ENCODE results near the gene NUTM2D.
"Not testable (repeated sequence)": the region's sequence is repeated elsewhere in the genome, so short reads cannot be mapped to it uniquely, and the experiment has no call there.

NUTM2D gene

DNA sequence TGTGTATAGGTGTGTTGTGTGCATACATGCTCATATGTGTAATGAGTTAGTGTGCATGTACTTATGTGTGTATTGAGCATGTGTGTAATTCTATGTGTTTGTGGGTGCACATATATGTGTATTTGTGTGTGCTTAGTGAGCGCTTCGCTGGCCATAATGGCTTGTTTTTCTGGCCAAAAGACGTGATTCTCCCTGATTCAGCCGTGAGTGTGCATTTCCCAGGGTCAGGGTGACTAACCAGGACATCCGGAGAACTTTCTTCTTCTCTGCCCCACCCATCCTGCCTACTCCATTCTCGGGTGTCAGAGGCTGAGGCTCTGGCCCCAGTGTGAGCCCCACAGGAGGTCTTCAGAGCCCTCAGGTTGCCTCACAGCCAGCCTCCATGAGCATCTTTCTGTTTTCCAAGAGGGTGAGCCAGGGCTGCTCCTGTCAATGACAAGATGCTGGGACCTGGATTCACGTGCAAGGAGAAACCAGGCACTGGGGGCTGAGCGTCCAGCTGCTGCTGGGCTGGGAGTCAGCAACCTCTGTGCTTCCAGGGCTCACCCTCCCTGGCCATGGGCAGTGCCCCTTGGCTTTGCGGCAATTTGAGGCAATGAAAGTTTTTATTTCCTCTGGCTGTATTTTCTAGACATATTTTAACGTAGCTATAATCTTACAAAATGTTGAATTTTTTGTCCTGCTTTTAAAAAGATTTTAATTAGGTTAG lies 25.8 kb downstream of the NUTM2D start:
- not testable (repeated sequence) for DNase-seq

GRCh38 chr10:87384283-87384682 lies 26.7 kb downstream of the NUTM2D start:
- not testable (repeated sequence) for DNase-seq

DNA sequence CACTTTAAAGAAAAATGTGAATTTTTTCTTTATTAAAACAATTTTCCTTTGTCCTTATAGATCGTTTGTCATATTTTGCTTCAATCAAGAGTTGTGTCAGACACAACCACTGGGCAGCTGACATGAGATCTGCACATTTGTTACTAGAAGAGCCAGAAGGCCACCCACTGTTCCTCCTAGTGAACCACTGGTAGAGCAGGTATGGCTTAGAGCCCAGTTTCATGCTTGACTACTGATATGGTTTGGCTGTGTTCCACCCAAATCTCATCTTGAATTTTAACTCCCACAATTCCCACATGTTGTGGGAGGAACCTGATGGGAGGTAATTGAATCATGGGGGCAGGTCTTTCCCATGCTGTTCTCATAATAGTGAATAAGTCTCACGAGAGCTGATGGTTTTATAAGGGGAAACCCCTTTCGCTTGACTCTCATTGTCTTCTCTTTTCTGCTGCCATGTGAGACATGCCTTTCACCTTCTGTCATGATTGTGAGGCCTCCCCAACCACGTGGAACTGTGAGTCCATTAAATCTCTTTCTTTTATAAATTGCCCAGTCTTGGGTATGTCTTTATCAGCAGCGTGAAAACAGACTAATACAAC lies 28.3 kb downstream of the NUTM2D start:
- DNase-seq = not testable (repeated sequence)

DNA sequence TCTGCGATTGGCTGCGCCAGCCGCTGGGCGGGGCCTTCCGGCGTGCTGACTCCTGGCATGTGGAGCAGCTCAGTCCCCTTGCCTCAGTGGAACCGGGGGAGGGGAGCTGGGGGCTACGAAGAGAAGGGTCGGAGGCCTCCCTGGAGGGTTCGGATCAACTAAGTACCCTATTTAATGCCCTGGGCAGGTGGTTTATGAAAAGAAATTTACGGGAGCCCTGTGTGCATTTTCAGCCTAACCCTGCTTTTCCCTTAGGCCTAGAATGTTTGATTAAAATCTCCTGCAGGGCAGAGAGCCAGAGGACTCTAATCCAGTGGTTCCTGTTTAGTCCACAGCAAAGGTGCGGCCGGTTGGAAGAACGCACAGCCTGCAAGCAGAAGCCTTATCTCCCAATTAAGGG lies 33.8 kb downstream of the NUTM2D start:
- DNase-seq = not testable (repeated sequence)

DNA sequence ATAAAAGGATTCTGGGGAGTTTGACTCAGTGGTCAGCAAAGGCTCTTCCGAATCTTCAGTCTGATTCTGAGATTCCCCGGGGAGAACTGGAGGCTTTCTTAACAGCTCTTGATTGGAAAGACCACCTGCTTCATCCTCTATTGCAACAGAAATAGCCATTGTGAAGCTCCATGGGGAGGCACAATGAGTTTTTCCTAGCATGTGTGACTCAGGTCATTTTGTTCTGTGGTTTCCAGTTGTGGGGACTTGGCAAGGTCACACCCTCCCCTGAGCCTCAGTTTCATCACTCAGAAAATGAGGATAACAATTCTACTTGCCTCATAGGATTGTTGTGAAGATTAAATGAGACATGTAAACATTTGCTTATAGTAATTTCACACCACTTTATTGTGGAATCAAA lies 38.7 kb downstream of the NUTM2D start:
- DNase-seq = not testable (repeated sequence)

- DNase-seq = not testable (repeated sequence)
Measured at GRCh38 chr10:87398436-87398835, 40.9 kb downstream of the NUTM2D start.

GRCh38 chr10:87407516-87408467 lies 50.2 kb downstream of the NUTM2D start:
- not testable (repeated sequence) for DNase-seq

DNA sequence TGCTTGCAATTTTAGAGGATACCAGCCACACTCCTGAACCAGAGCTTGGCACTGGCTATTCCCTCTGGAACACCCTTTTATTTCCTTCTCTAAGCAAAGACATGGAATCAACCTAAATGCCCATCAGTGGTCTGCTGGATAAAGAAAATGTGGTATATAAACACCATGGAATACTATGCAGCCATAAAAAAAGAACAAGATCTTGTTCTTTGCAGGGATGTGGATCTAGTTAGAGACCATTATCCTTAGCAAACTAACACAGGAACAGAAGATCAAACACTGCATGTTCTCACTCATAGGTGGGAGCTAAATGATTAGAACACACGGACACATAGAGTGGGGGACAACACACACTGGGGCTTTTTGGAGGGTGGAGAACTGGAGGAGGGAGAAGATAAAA lies 56.4 kb downstream of the NUTM2D start:
- not testable (repeated sequence) for DNase-seq
